KMS-11 (cell line): ENCODE measurements around the gene PIWIL4.

Source experiments
- H2AFZ ChIP-seq: fragments of 200-600 bp; sonication (generic); 2 replicates; pipeline ENCODE4 v1.6.1; 2016; ENCODE audit warnings: antibody characterized with exemption, mixed run types, low read depth
- H3K27ac ChIP-seq: fragments of 200-600 bp; sonication (generic); 2 replicates; pipeline ENCODE4 v1.6.1; 2016; ENCODE audit warnings: mild to moderate bottlenecking, mixed run types
- H3K27me3 ChIP-seq: fragments of 200-600 bp; sonication (generic); 2 replicates; pipeline ENCODE4 v1.6.1; 2017; ENCODE audit warnings: mild to moderate bottlenecking, low read depth, mixed run types, moderate library complexity; ENCODE audit not compliant: insufficient read depth
- H3K36me3 ChIP-seq: fragments of 200-600 bp; sonication (generic); 2 replicates; pipeline ENCODE4 v1.6.1; 2017; ENCODE audit warnings: mild to moderate bottlenecking, mixed run types; ENCODE audit not compliant: insufficient read depth
- H3K4me1 ChIP-seq: fragments of 200-600 bp; sonication (generic); 2 replicates; pipeline ENCODE4 v1.6.1; 2016; ENCODE audit warnings: mild to moderate bottlenecking, low read depth, mixed run types; ENCODE audit not compliant: poor library complexity, severe bottlenecking
- H3K4me2 ChIP-seq: fragments of 200-600 bp; sonication (generic); 2 replicates; pipeline ENCODE4 v1.7.0; 2016; ENCODE audit warnings: mild to moderate bottlenecking, mixed run types
- H3K4me3 ChIP-seq: fragments of 200-600 bp; sonication (generic); IDR thresholded peaks from 2 replicates; pipeline ENCODE4 v1.6.1; 2017; ENCODE audit warnings: low read depth, low read length, mixed read lengths; ENCODE audit not compliant: insufficient read depth
- H3K79me2 ChIP-seq: fragments of 200-600 bp; sonication (generic); 2 replicates; pipeline ENCODE4 v1.6.1; 2016; ENCODE audit warnings: low read depth, mixed run types; ENCODE audit not compliant: insufficient read depth
- H3K9ac ChIP-seq: fragments of 200-600 bp; sonication (generic); 2 replicates; pipeline ENCODE4 v1.6.1; 2016; ENCODE audit warnings: mild to moderate bottlenecking, mixed run types
- H4K20me1 ChIP-seq: fragments of 200-600 bp; sonication (generic); 2 replicates; pipeline ENCODE4 v1.6.1; 2016; ENCODE audit warnings: mild to moderate bottlenecking, mixed run types; ENCODE audit not compliant: insufficient read depth
- TF ChIP-seq, protein P1 (sequence below): fragments of 200-600 bp; sonication (generic); conservative IDR thresholded peaks from 2 replicates; pipeline ENCODE4 v1.6.1; 2017; ENCODE audit warnings: low read depth, mild to moderate bottlenecking, antibody characterized with exemption, low read length, moderate library complexity, mixed read lengths

PIWIL4 gene

DNA sequence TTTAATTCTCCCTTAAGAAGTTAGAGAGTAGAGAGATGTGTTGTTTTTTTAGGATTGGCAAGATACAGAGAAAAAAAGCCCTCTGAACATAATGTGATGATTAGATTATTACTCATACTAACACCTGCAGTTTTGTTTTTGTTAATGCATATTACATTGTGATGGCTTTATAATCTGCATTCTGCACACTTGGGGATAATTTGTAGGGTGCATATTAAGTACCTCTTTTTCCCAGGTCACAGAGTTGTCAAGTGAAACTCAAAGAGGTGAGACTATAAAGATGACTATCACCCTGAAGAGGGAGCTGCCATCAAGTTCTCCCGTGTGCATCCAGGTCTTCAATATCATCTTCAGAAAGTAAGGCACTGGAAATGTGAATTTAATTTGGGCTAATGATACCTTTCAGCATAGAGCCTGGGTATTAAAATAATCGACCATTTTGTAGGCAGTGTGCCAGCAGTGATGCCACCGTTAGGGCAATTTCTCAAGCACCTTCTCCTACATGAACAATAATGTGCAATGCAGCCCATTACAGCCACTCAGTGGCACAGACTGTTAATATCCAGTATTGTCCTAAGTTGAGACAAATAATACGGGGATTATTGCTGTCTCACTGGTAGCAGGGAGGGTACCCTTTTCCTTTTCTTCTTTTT, 16.2 kb downstream of the PIWIL4 start:
- Histone ChIP-seq H4K20me1 (no peaks in the 10 kb centered on the region), H3K4me2 (peak overlapping the region; percentile 50), H3K36me3 (no peaks in the 10 kb centered on the region), H3K4me1 (peaks cover 28% of the 10 kb centered on the region), H3K27ac (peak overlapping the region; percentile 81), H2AFZ (peak overlapping the region; percentile 63), H3K79me2 (no peaks in the 10 kb centered on the region), H3K9ac (peak overlapping the region; percentile 38; the same call in 1 of the 2 replicates), H3K27me3 (no peaks in the 10 kb centered on the region), H3K4me3 (no peak overlapping the region)
- TF ChIP-seq, protein P1, sequence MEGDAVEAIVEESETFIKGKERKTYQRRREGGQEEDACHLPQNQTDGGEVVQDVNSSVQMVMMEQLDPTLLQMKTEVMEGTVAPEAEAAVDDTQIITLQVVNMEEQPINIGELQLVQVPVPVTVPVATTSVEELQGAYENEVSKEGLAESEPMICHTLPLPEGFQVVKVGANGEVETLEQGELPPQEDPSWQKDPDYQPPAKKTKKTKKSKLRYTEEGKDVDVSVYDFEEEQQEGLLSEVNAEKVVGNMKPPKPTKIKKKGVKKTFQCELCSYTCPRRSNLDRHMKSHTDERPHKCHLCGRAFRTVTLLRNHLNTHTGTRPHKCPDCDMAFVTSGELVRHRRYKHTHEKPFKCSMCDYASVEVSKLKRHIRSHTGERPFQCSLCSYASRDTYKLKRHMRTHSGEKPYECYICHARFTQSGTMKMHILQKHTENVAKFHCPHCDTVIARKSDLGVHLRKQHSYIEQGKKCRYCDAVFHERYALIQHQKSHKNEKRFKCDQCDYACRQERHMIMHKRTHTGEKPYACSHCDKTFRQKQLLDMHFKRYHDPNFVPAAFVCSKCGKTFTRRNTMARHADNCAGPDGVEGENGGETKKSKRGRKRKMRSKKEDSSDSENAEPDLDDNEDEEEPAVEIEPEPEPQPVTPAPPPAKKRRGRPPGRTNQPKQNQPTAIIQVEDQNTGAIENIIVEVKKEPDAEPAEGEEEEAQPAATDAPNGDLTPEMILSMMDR: no peak

- Histone ChIP-seq H3K9ac (peak overlapping the region; percentile 38; the same call in 1 of the 2 replicates), H3K4me3 (no peak overlapping the region), H3K4me1 (peaks cover 28% of the 10 kb centered on the region), H3K36me3 (no peaks in the 10 kb centered on the region), H3K27me3 (no peaks in the 10 kb centered on the region), H3K4me2 (peak overlapping the region; percentile 50), H2AFZ (peak overlapping the region; percentile 63), H3K27ac (peak overlapping the region; percentile 81), H3K79me2 (no peaks in the 10 kb centered on the region), H4K20me1 (no peaks in the 10 kb centered on the region)
- TF ChIP-seq, protein P1: no peak
Observed at GRCh38 chr11:94583866-94584500, 16.8 kb downstream of the PIWIL4 start.

DNA sequence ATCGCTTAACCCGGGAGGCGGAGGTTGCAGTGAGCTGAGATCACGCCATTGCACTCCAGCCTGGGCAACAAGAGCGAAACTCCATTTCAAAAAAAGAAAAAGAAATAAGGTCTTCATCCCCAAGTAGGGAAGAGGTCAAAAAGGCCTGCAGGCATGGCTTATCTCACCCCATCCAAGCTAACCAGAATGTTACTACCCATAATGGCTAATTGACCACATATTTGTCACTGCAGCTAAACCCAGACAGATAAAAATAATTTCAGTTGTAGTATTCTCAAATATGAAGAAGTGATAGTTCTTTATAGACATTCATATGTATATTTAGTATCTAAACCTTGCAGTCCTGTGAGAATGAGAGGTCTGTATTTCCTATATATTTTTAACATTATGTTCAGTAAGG, 17.8 kb downstream of the PIWIL4 start:
- no peaks in the 10 kb centered on the region for H3K27me3 ChIP-seq
- no peak overlapping the region for H3K9ac ChIP-seq
- TF ChIP-seq, protein P1: no peak
- H3K27ac ChIP-seq: peak overlapping the region; percentile 81; the same call in 1 of the 2 replicates
- no peak overlapping the region for H3K4me3 ChIP-seq
- no peaks in the 10 kb centered on the region for H3K79me2 ChIP-seq
- peaks cover 28% of the 10 kb centered on the region for H3K4me1 ChIP-seq
- H4K20me1 ChIP-seq: no peaks in the 10 kb centered on the region
- H3K36me3 ChIP-seq: no peaks in the 10 kb centered on the region
- H2AFZ ChIP-seq: no peak overlapping the region
- no peak overlapping the region for H3K4me2 ChIP-seq

DNA sequence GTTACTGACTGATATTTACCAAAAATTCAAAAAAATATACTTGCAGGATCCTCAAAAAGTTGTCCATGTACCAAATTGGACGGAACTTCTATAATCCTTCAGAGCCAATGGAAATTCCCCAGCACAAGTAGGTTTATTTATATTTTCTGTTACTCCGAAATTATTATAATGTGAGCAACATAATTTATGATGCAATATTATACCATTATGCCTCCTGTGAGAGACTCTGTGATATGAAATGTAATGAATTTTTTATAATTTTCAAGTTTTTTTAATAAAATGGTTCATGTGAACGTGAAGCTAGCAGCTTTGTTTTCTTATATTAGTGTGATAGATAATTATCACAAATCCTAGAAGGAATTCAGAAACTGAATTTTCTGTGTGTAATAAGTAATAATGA, 18.2 kb downstream of the PIWIL4 start:
- Histone ChIP-seq H3K27ac (no peak overlapping the region), H2AFZ (no peak overlapping the region), H4K20me1 (no peaks in the 10 kb centered on the region), H3K4me2 (no peak overlapping the region), H3K36me3 (no peaks in the 10 kb centered on the region), H3K4me1 (peaks cover 28% of the 10 kb centered on the region), H3K27me3 (no peaks in the 10 kb centered on the region), H3K4me3 (no peak overlapping the region), H3K9ac (no peak overlapping the region), H3K79me2 (no peaks in the 10 kb centered on the region)
- TF ChIP-seq, protein P1: no peak
